ENCODE results near the gene CRABP2.

DNA sequence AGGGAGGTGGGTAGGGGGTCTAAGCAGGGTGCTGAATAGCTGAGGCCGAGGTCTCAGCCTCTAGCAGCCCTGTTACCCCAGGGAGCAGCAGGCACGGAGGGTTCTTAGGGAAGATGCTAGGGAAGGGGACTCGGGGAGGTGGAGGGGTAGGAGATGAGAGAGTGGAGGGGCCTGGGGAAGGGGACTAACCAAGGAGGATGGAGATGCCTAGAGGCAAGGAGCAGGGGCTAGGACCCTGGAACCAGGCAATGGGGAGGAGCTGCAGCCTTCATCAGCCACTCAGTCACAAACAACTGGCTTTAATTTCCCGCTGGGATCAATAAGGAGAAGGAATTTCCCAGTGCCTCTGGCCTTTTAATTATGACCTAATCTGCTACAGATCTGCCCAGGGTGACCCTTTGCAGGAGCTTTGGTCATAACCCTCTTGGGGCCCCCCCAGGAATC lies 2.9 kb upstream of the CRABP2 start:
- TF ChIP-seq, protein P1, sequence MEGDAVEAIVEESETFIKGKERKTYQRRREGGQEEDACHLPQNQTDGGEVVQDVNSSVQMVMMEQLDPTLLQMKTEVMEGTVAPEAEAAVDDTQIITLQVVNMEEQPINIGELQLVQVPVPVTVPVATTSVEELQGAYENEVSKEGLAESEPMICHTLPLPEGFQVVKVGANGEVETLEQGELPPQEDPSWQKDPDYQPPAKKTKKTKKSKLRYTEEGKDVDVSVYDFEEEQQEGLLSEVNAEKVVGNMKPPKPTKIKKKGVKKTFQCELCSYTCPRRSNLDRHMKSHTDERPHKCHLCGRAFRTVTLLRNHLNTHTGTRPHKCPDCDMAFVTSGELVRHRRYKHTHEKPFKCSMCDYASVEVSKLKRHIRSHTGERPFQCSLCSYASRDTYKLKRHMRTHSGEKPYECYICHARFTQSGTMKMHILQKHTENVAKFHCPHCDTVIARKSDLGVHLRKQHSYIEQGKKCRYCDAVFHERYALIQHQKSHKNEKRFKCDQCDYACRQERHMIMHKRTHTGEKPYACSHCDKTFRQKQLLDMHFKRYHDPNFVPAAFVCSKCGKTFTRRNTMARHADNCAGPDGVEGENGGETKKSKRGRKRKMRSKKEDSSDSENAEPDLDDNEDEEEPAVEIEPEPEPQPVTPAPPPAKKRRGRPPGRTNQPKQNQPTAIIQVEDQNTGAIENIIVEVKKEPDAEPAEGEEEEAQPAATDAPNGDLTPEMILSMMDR (IDR thresholded peaks at IDR 0.05 in 8 of 11, conservative IDR thresholded peaks at IDR 0.05 in 3 of 11) = no peak
- no peak for TF ChIP-seq POLR2A (IDR thresholded peaks at IDR 0.05)
